ENCODE results near the gene CNTN4. TPM values are rescaled to one million over a fixed set of nuclear protein-coding genes. Genes with fewer than 3 reads are reported as not detected.

The CNTN4 gene
- total RNA-seq, 1 experiment from 2014 or later = 51.3 TPM

DNA sequence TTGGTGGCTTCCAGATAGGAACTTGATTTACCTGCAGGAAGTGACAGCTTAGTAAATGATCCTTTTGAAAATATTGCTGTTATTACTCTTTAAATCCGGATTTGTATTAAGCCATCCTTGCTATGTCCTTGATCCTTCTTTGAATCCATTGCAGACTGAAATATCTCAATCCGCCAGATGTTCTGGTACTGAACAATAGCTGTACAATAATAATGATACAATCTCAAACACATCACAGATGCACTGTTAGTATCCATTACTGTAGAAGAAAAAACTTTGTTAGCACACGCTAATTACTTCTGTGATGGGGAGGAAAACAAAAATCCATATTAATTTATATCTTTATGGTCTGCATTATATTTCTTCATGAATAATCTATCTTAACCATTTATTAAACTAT, 202.3 kb downstream of the CNTN4 start:
- Histone ChIP-seq H3K4me3 (ENCODE audit: low read depth, low read length) (no peak overlapping the region), H3K27me3 (replicated peaks; ENCODE audit: control insufficient read depth, insufficient read depth, low read length) (no peaks in the 10 kb centered on the region), H3K36me3 (ENCODE audit: control insufficient read depth, insufficient read depth, low read length) (no peaks in the 10 kb centered on the region), H3K4me1 (no peaks in the 10 kb centered on the region), H3K9me3 (no peaks in the 10 kb centered on the region)
- no peak for DNase-seq
- intact Hi-C loops (cut with micrococcal nuclease; ENCODE audit: unreplicated experiment) = no loop called here
- no peak overlapping the region for H3K27ac Mint-ChIP-seq (ENCODE audit: unreplicated experiment)
- H3K9me3 Mint-ChIP-seq (ENCODE audit: unreplicated experiment) = no peaks in the 10 kb centered on the region
- H3K36me3 Mint-ChIP-seq (ENCODE audit: insufficient read depth, unreplicated experiment) = no peaks in the 10 kb centered on the region
- TF ChIP-seq, protein P1, sequence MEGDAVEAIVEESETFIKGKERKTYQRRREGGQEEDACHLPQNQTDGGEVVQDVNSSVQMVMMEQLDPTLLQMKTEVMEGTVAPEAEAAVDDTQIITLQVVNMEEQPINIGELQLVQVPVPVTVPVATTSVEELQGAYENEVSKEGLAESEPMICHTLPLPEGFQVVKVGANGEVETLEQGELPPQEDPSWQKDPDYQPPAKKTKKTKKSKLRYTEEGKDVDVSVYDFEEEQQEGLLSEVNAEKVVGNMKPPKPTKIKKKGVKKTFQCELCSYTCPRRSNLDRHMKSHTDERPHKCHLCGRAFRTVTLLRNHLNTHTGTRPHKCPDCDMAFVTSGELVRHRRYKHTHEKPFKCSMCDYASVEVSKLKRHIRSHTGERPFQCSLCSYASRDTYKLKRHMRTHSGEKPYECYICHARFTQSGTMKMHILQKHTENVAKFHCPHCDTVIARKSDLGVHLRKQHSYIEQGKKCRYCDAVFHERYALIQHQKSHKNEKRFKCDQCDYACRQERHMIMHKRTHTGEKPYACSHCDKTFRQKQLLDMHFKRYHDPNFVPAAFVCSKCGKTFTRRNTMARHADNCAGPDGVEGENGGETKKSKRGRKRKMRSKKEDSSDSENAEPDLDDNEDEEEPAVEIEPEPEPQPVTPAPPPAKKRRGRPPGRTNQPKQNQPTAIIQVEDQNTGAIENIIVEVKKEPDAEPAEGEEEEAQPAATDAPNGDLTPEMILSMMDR (IDR thresholded peaks at IDR 0.05; ENCODE audit: insufficient read depth in 1 of 2, low read depth in 1 of 2, low read length in 1 of 2, severe bottlenecking in 1 of 2, unreplicated experiment in 1 of 2) = no peak
- H3K4me3 Mint-ChIP-seq (ENCODE audit: unreplicated experiment) = no peak overlapping the region
- H3K4me1 Mint-ChIP-seq (ENCODE audit: low read depth, unreplicated experiment) = no peaks in the 10 kb centered on the region
- CTCF ChIA-PET = no interaction called here
- no TSS peak for BruUV-seq (replicated peaks)
- POLR2A ChIA-PET = no interaction called here
- H3K27me3 Mint-ChIP-seq (ENCODE audit: insufficient read depth, unreplicated experiment) = no peaks in the 10 kb centered on the region

DNA sequence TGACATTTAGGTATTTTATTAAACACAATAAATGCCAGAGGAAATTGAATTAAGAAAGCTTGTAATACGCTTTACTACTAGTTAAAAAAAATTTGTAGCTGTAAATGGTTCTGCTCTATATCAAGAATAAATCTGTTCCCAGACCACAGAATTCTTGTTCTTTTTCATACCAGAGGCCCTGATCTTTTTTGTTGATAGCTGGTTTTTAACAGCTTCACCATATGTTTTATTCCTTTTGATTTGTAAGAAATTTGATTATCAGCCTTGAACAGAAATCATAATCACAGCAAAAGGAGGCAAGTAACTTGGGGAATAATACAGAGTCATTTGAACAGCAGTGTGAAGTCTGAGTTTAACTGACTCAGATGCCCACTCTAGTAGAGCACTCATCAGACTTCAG, 202.7 kb downstream of the CNTN4 start:
- TF ChIP-seq, protein P1 (IDR thresholded peaks at IDR 0.05; ENCODE audit: insufficient read depth in 1 of 2, low read depth in 1 of 2, low read length in 1 of 2, severe bottlenecking in 1 of 2, unreplicated experiment in 1 of 2) = no peak

DNA sequence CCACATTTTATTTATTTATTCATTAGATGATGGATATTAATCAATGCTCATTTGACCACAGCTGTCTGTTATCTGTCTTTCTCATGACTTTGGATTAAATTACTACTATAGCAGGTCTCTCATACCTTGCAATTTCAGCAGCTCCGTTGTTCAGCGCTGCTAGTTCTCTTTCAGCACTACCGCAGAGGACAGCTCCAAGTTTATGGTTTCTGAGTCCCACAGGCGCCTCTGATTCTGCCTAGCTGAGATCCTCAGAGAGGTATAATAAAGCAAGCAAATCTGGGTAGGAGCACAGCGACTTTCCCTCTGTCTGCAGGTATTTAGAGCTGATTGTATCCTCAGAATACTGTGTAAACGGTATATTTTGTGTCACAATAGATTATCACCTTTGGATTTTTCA, 204.9 kb downstream of the CNTN4 start:
- CTCF ChIA-PET = no interaction called here
- Mint-ChIP-seq H3K27me3 (ENCODE audit: insufficient read depth, unreplicated experiment) (no peaks in the 10 kb centered on the region), H3K4me1 (ENCODE audit: low read depth, unreplicated experiment) (no peaks in the 10 kb centered on the region), H3K27ac (ENCODE audit: unreplicated experiment) (no peak overlapping the region), H3K4me3 (ENCODE audit: unreplicated experiment) (no peak overlapping the region), H3K36me3 (ENCODE audit: insufficient read depth, unreplicated experiment) (no peaks in the 10 kb centered on the region), H3K9me3 (ENCODE audit: unreplicated experiment) (no peaks in the 10 kb centered on the region)
- H3K27me3 ChIP-seq (replicated peaks; ENCODE audit: control insufficient read depth, insufficient read depth, low read length) = no peaks in the 10 kb centered on the region
- POLR2A ChIA-PET = no interaction called here
- intact Hi-C loops (cut with micrococcal nuclease; ENCODE audit: unreplicated experiment) = no loop called here
- DNase-seq = peak; percentile 42 to 49
- H3K9me3 ChIP-seq = no peaks in the 10 kb centered on the region
- no peaks in the 10 kb centered on the region for H3K4me1 ChIP-seq
- TF ChIP-seq, protein P1 (IDR thresholded peaks at IDR 0.05; ENCODE audit: insufficient read depth in 1 of 2, low read depth in 1 of 2, low read length in 1 of 2, severe bottlenecking in 1 of 2, unreplicated experiment in 1 of 2) = no peak
- BruUV-seq (replicated peaks) = no TSS peak
- no peak overlapping the region for H3K4me3 ChIP-seq (ENCODE audit: low read depth, low read length)
- H3K36me3 ChIP-seq (ENCODE audit: control insufficient read depth, insufficient read depth, low read length) = no peaks in the 10 kb centered on the region

More for the DNA sequence above, 202.7 kb downstream of the CNTN4 start:
- no peaks in the 10 kb centered on the region for H3K27me3 ChIP-seq (replicated peaks; ENCODE audit: control insufficient read depth, insufficient read depth, low read length)
- intact Hi-C loops (cut with micrococcal nuclease; ENCODE audit: unreplicated experiment) = no loop called here
- no peaks in the 10 kb centered on the region for H3K4me1 ChIP-seq
- no peaks in the 10 kb centered on the region for H3K36me3 ChIP-seq (ENCODE audit: control insufficient read depth, insufficient read depth, low read length)
- H3K27ac Mint-ChIP-seq (ENCODE audit: unreplicated experiment) = no peak overlapping the region
- POLR2A ChIA-PET = no interaction called here
- no peak for DNase-seq
- H3K9me3 ChIP-seq = no peaks in the 10 kb centered on the region
- no TSS peak for BruUV-seq (replicated peaks)
- no peaks in the 10 kb centered on the region for H3K9me3 Mint-ChIP-seq (ENCODE audit: unreplicated experiment)
- no peak overlapping the region for H3K4me3 ChIP-seq (ENCODE audit: low read depth, low read length)
- no peaks in the 10 kb centered on the region for H3K27me3 Mint-ChIP-seq (ENCODE audit: insufficient read depth, unreplicated experiment)
- H3K4me1 Mint-ChIP-seq (ENCODE audit: low read depth, unreplicated experiment) = no peaks in the 10 kb centered on the region
- H3K4me3 Mint-ChIP-seq (ENCODE audit: unreplicated experiment) = no peak overlapping the region
- CTCF ChIA-PET = no interaction called here
- no peaks in the 10 kb centered on the region for H3K36me3 Mint-ChIP-seq (ENCODE audit: insufficient read depth, unreplicated experiment)
